A549 treated with ZK216348 at 1 μM for 4 hours (cell line): ENCODE measurements around the gene CSNK2A1. TPM values are rescaled to one million over a fixed set of nuclear protein-coding genes. Genes with fewer than 3 reads are reported as not detected.

Experiments
- total RNA-seq: library from RNA; stranded (reverse); fragments of 200-300 nt; extraction: Qiagen RNA extraction; gene quantifications from 5 replicates; pipeline ENCODE4 v1.2.3, GENCODE V29; 2022; ENCODE audit warnings: low read depth

The CSNK2A1 gene
- 128 to 210 TPM (median 151 TPM) in 5 replicates for total RNA-seq

GRCh38 chr20:543369-544152 is at the start of gene CSNK2A1:
TSS of gene CSNK2A1 (minus strand) at chr20:543790. CDS start at chr20:508551, 35,239 bp downstream.

GRCh38 chr20:462199-462991 is 81.2 kb downstream of the CSNK2A1 start, which contains the start of gene TBC1D20:
TSS of gene TBC1D20 (minus strand) at chr20:462533. CDS start at chr20:462405, 128 bp downstream.

Other genes with a start within 250 kb of the CSNK2A1 start
- 17.4 to 24.5 TPM (median 21.9 TPM) in 5 replicates for gene ZCCHC3, start 246.2 kb downstream of the CSNK2A1 start, total RNA-seq
- 17.9 to 33.9 TPM (median 29.0 TPM) in 5 replicates for gene SOX12, start 218.2 kb downstream of the CSNK2A1 start, total RNA-seq
- gene NRSN2, start 196.7 kb downstream of the CSNK2A1 start, total RNA-seq: 44.0 to 66.8 TPM (median 61.8 TPM) in 5 replicates
- gene TRIB3, start 163.0 kb downstream of the CSNK2A1 start, total RNA-seq: 32.3 to 52.4 TPM (median 48.4 TPM) in 5 replicates
- 100 to 148 TPM (median 138 TPM) in 5 replicates for gene RBCK1, start 135.5 kb downstream of the CSNK2A1 start, total RNA-seq
- 28.9 to 35.2 TPM (median 35.0 TPM) in 5 replicates for gene TBC1D20, start 81.3 kb downstream of the CSNK2A1 start, total RNA-seq
- gene TCF15, start 66.5 kb upstream of the CSNK2A1 start, total RNA-seq: not detected in 5 replicates
- gene SRXN1, start 109.4 kb upstream of the CSNK2A1 start, total RNA-seq: 219 to 282 TPM (median 228 TPM) in 5 replicates
- gene SCRT2, start 132.0 kb upstream of the CSNK2A1 start, total RNA-seq: not detected in 5 replicates
- gene SLC52A3, start 224.7 kb upstream of the CSNK2A1 start, total RNA-seq: 0.34 to 0.78 TPM (median 0.51 TPM) in 5 replicates